GM20431 (cell line): ENCODE results near the gene MICAL3.

ENCODE experiments used
- in situ Hi-C: fragments of 300-500 bp; cut with MseI, MboI; formaldehyde crosslinking; loops from one replicate; pipeline ENCODE4 v1.15.0; 2020; ENCODE audit warnings: low sequenced_read_pairs; ENCODE audit not compliant: unreplicated experiment

Gene MICAL3

GRCh38 chr22:17867160-17867785, 157.1 kb downstream of the MICAL3 start:
- in situ Hi-C loops: no loop called here

- in situ Hi-C loops: no loop called here
Measured at GRCh38 chr22:17866621-17867020, 157.7 kb downstream of the MICAL3 start.

GRCh38 chr22:17866127-17866526, 158.2 kb downstream of the MICAL3 start:
- in situ Hi-C loops: no loop called here

GRCh38 chr22:17865183-17866055, 158.9 kb downstream of the MICAL3 start:
- in situ Hi-C loops: no loop called here

- in situ Hi-C loops: no loop called here
Measured at GRCh38 chr22:17864398-17865182, 159.8 kb downstream of the MICAL3 start.

GRCh38 chr22:17862646-17863181, 161.6 kb downstream of the MICAL3 start:
- in situ Hi-C loops: no loop called here

- in situ Hi-C loops: no loop called here
Measured at GRCh38 chr22:17861909-17862308, 162.5 kb downstream of the MICAL3 start.

GRCh38 chr22:17860220-17860965, 164.0 kb downstream of the MICAL3 start:
- in situ Hi-C loops: no loop called here

GRCh38 chr22:17858033-17858432, 166.3 kb downstream of the MICAL3 start:
- in situ Hi-C loops: no loop called here

GRCh38 chr22:17855572-17856290, 168.6 kb downstream of the MICAL3 start:
- in situ Hi-C loops: no loop called here

- in situ Hi-C loops: no loop called here
Measured at GRCh38 chr22:17853073-17853472, 171.3 kb downstream of the MICAL3 start.

GRCh38 chr22:17851759-17852158, 172.6 kb downstream of the MICAL3 start:
- in situ Hi-C loops: no loop called here

- in situ Hi-C loops: no loop called here
Measured at GRCh38 chr22:17847360-17848078, 176.8 kb downstream of the MICAL3 start.

- in situ Hi-C loops: no loop called here
Measured at GRCh38 chr22:17846326-17846992, 177.9 kb downstream of the MICAL3 start.

GRCh38 chr22:17845790-17846189, 178.6 kb downstream of the MICAL3 start:
- in situ Hi-C loops: no loop called here

- in situ Hi-C loops: no loop called here
Measured at GRCh38 chr22:17845327-17845726, 179.0 kb downstream of the MICAL3 start.

GRCh38 chr22:17844150-17844549, 180.2 kb downstream of the MICAL3 start:
- in situ Hi-C loops: no loop called here

- in situ Hi-C loops: no loop called here
Measured at GRCh38 chr22:17842386-17842785, 182.0 kb downstream of the MICAL3 start.
